DMS 273 treated with DMSO at 0.1 percent for 48 hours (cell line): ENCODE results near the gene TCAP.

ENCODE experiments used
- DNase-seq: peaks from one replicate; lab custom pipeline; 2025; lab: John Stamatoyannopoulos, UW

Gene TCAP

GRCh38 chr17:39629494-39629880 is 35.7 kb upstream of the TCAP start:
- DNase-seq = no peak

GRCh38 chr17:39629898-39630297 is 35.3 kb upstream of the TCAP start:
- DNase-seq = no peak

GRCh38 chr17:39631403-39631802 is 33.7 kb upstream of the TCAP start:
- DNase-seq = no peak

- no peak for DNase-seq
These were observed 32.8 kb upstream of the TCAP start for GRCh38 chr17:39632153-39632941.

- DNase-seq = no peak
These were observed 31.5 kb upstream of the TCAP start for GRCh38 chr17:39633570-39634183.

GRCh38 chr17:39634384-39634871 is 30.7 kb upstream of the TCAP start:
- no peak for DNase-seq

GRCh38 chr17:39635614-39636176 is 29.5 kb upstream of the TCAP start:
- no peak for DNase-seq

GRCh38 chr17:39636587-39636926 is 28.6 kb upstream of the TCAP start:
- DNase-seq = no peak

- DNase-seq = peak; percentile 47
These were observed 28.0 kb upstream of the TCAP start, which contains the start of gene STARD3 for GRCh38 chr17:39636927-39637736. TSS of gene STARD3 (plus strand) at chr17:39637144. CDS start at chr17:39653532, 16,388 bp downstream.

- DNase-seq = no peak
These were observed 26.8 kb upstream of the TCAP start for GRCh38 chr17:39638317-39638716.

GRCh38 chr17:39639043-39639442 is 26.1 kb upstream of the TCAP start:
- no peak for DNase-seq

GRCh38 chr17:39639566-39640458 is 25.3 kb upstream of the TCAP start:
- DNase-seq = no peak

- DNase-seq = no peak
These were observed 24.5 kb upstream of the TCAP start for GRCh38 chr17:39640591-39641031.

GRCh38 chr17:39641097-39641496 is 24.1 kb upstream of the TCAP start:
- no peak for DNase-seq

GRCh38 chr17:39641883-39642282 is 23.3 kb upstream of the TCAP start:
- DNase-seq = no peak

- no peak for DNase-seq
These were observed 22.7 kb upstream of the TCAP start for GRCh38 chr17:39642291-39643074.

GRCh38 chr17:39643271-39643670 is 21.9 kb upstream of the TCAP start:
- DNase-seq = no peak

GRCh38 chr17:39647256-39647655 is 17.9 kb upstream of the TCAP start:
- DNase-seq = no peak

- DNase-seq = no peak
These were observed 16.4 kb upstream of the TCAP start for GRCh38 chr17:39648616-39649366.

GRCh38 chr17:39650121-39650579 is 15.0 kb upstream of the TCAP start:
- no peak for DNase-seq
